ENCODE measurements around the gene RAE1. TPM values are rescaled to one million over a fixed set of nuclear protein-coding genes. Genes with fewer than 3 reads are reported as not detected.

Gene RAE1
- total and polyA plus RNA-seq, 2 of the 4 experiments (the other 2 are of a cell fraction): 32.8 to 80.5 TPM

DNA sequence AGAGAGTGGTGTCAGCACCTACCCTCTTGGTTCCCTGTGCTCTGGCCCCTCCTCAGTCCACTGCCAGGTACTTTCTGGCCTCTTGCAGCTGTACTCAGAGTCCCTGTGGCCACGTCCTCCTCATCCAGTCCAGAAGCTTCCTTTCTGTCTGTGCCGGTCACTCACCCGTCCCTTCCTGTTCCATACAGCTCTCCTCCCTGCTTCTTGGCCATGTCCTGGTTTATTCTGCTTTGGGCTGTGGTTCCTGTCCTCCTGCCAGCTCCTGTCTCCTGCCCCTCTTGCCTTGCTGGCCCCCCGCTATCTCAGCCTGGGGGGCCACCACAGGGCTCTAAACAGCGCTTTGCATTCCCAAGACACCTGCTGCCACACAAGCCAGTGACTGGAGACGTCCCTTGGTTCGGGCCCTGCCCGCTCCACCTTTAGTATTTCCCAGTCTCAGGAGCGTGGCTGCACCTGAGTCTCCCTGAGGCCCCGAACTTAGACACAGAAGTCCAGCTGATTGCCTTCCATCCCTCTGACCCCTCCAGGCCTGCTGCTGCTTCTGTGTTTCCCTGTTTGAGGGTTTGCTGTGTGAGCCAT, 24.7 kb downstream of the RAE1 start:
- DNase-seq (no peak), ATAC-seq (ENCODE audit: low read depth) (no peak)
- Histone ChIP-seq H3K9me3 (ENCODE audit: control insufficient read depth, insufficient read depth, low read length) (no peaks in the 10 kb centered on the region), H3K9me1 (ENCODE audit: insufficient read depth, low read length) (no peaks in the 10 kb centered on the region), H4K5ac (ENCODE audit: low read depth, low read length) (no peak overlapping the region), H2AK9ac (replicated peaks; ENCODE audit: low read depth, low read length, poor library complexity) (no peak overlapping the region), H4K8ac (ENCODE audit: low read depth in 2 of 2, low read length in 2 of 2) (no peak overlapping the region), H3K18ac (ENCODE audit: low read depth, low read length) (no peak overlapping the region), H3K79me1 (ENCODE audit: low read depth in 1 of 2, low read length in 2 of 2) (no peaks in the 10 kb centered on the region; a peak in 1 of 4 replicates), H3K27ac (ENCODE audit: insufficient read depth, low read length) (no peak overlapping the region), H3K14ac (replicated peaks; ENCODE audit: low read depth, low read length) (no peak overlapping the region), H3K56ac (ENCODE audit: extremely low read depth, insufficient read depth, low read length) (no peak overlapping the region), H3K4me1 (ENCODE audit: control insufficient read depth, insufficient read depth, low read length) (no peaks in the 10 kb centered on the region), H2BK5ac (ENCODE audit: low read depth, low read length, poor library complexity, severe bottlenecking) (no peak overlapping the region), H3K4me3 (ENCODE audit: insufficient read depth, low read depth, low read length) (no peak overlapping the region), H2AFZ (replicated peaks; ENCODE audit: low read length, poor library complexity) (no peak overlapping the region), H4K91ac (ENCODE audit: insufficient read depth, low read depth, low read length) (no peak overlapping the region), H3K4me2 (ENCODE audit: low read depth, low read length) (no peak overlapping the region), H2BK120ac (ENCODE audit: low read depth, low read length) (no peak overlapping the region), H3K23ac (ENCODE audit: low read depth, low read length) (no peak overlapping the region), H3K9ac (ENCODE audit: low read depth, low read length) (no peak overlapping the region), H4K20me1 (ENCODE audit: insufficient read depth, low read length) (no peaks in the 10 kb centered on the region), H2AK5ac (ENCODE audit: low read depth, low read length) (no peak overlapping the region), H2BK15ac (ENCODE audit: low read depth, low read length) (no peak overlapping the region), H3K4ac (ENCODE audit: low read depth, low read length) (no peak overlapping the region), H3K36me3 (ENCODE audit: control insufficient read depth, insufficient read depth, low read length) (peaks cover 66% of the 10 kb centered on the region), H2BK20ac (ENCODE audit: low read depth, low read length) (no peak overlapping the region), H3K27me3 (ENCODE audit: control insufficient read depth, insufficient read depth, low read length) (no peaks in the 10 kb centered on the region)
- ChIA-PET POLR2A (ENCODE audit: unreplicated experiment) (no interaction called here), CTCF (no interaction called here)
- TF ChIP-seq BHLHE40 (IDR thresholded peaks at IDR 0.05; ENCODE audit: low read depth, low read length): no peak
- TF ChIP-seq RFX5 (IDR thresholded peaks at IDR 0.05; ENCODE audit: low read depth, low read length): no peak
- TF ChIP-seq, protein P1, sequence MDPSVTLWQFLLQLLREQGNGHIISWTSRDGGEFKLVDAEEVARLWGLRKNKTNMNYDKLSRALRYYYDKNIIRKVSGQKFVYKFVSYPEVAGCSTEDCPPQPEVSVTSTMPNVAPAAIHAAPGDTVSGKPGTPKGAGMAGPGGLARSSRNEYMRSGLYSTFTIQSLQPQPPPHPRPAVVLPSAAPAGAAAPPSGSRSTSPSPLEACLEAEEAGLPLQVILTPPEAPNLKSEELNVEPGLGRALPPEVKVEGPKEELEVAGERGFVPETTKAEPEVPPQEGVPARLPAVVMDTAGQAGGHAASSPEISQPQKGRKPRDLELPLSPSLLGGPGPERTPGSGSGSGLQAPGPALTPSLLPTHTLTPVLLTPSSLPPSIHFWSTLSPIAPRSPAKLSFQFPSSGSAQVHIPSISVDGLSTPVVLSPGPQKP (IDR thresholded peaks at IDR 0.05; ENCODE audit: borderline replicate concordance, low read depth, low read length): no peak
- no peak for TF ChIP-seq RCOR1 (IDR thresholded peaks at IDR 0.05; ENCODE audit: insufficient replicate concordance, low read length)
- no peak for TF ChIP-seq SMC3 (IDR thresholded peaks at IDR 0.05; ENCODE audit: low read depth, low read length)
- TF ChIP-seq MAZ (IDR thresholded peaks at IDR 0.05; ENCODE audit: borderline replicate concordance, low read depth, low read length): no peak
- no peak for TF ChIP-seq MAFK (IDR thresholded peaks at IDR 0.05; ENCODE audit: low read depth, low read length)
- in situ Hi-C loops (cut with MboI; ENCODE audit: low sequenced_read_pairs) (loop anchor here (25.0 kb wide), 1 partner anchor 1662 kb away; the partner anchor contains the start of genes ATP5F1E and PRELID3B), dilution Hi-C loops (cut with HindIII; ENCODE audit: low sequenced_read_pairs, unreplicated experiment) (no loop called here), intact Hi-C loops (cut with micrococcal nuclease) (no loop called here)
- no TSS peak for BruUV-seq (replicated peaks)
- 90% methylated on average over 5 of the region's 10 CpGs; no CpG with 5 or more reads in 1 of the 2 experiments for WGBS, 2 experiments (ENCODE audit: extremely low coverage in 2 of 2, insufficient read length in 1 of 2)

Data from IMR-90 (cell line).